GM18858 (cell line): Measurements from ENCODE around the gene ANO4.
"Not testable (repeated sequence)": the region's sequence is repeated elsewhere in the genome, so short reads cannot be mapped to it uniquely, and the experiment has no call there.

Experiments used
- ATAC-seq: cut with Tn5 transposase; IDR thresholded peaks from one replicate; pipeline ENCODE4 v1.9.1; 2021; ENCODE audit not compliant: unreplicated experiment

Gene ANO4

GRCh38 chr12:101038289-101038871 lies 243.8 kb downstream of the ANO4 start:
- peak; percentile 68 for ATAC-seq

- no peak for ATAC-seq
These were observed 245.4 kb downstream of the ANO4 start for GRCh38 chr12:101039848-101040531.

- no peak for ATAC-seq
These were observed 246.4 kb downstream of the ANO4 start for GRCh38 chr12:101040936-101041335.

GRCh38 chr12:101042211-101042610 lies 247.6 kb downstream of the ANO4 start:
- no peak for ATAC-seq

GRCh38 chr12:101044512-101045059 lies 250.0 kb downstream of the ANO4 start:
- no peak for ATAC-seq

- ATAC-seq: no peak
These were observed 251.2 kb downstream of the ANO4 start for GRCh38 chr12:101045486-101046464.

GRCh38 chr12:101047652-101048051 lies 253.1 kb downstream of the ANO4 start:
- ATAC-seq: no peak

GRCh38 chr12:101050631-101051030 lies 256.1 kb downstream of the ANO4 start:
- ATAC-seq: no peak

- ATAC-seq: no peak
These were observed 256.6 kb downstream of the ANO4 start for GRCh38 chr12:101051151-101051550.

- no peak for ATAC-seq
These were observed 257.4 kb downstream of the ANO4 start for GRCh38 chr12:101051901-101052550.

GRCh38 chr12:101053203-101053602 lies 258.6 kb downstream of the ANO4 start:
- ATAC-seq: no peak

GRCh38 chr12:101055940-101056339 lies 261.4 kb downstream of the ANO4 start:
- ATAC-seq: no peak

- ATAC-seq: not testable (repeated sequence)
These were observed 267.9 kb downstream of the ANO4 start for GRCh38 chr12:101062508-101062907.

GRCh38 chr12:101064721-101065120 lies 270.1 kb downstream of the ANO4 start:
- no peak for ATAC-seq

GRCh38 chr12:101066489-101066888 lies 271.9 kb downstream of the ANO4 start:
- ATAC-seq: no peak

GRCh38 chr12:101068402-101068801 lies 273.8 kb downstream of the ANO4 start:
- ATAC-seq: no peak

- no peak for ATAC-seq
These were observed 274.3 kb downstream of the ANO4 start for GRCh38 chr12:101068836-101069235.

- ATAC-seq: peak; percentile 61
These were observed 280.5 kb downstream of the ANO4 start for GRCh38 chr12:101074940-101075680.

GRCh38 chr12:101076921-101077320 lies 282.3 kb downstream of the ANO4 start:
- no peak for ATAC-seq
